Aorta (tissue), 5 donors: ENCODE data around the gene HSDL1. TPM values are rescaled to one million over a fixed set of nuclear protein-coding genes. Genes with fewer than 3 reads are reported as not detected.

ENCODE experiments used
- ATAC-seq: fragments of 200-7000 bp; cut with Tn5 transposase; one replicate; pipeline ENCODE4 v1.9.1; 2022; ENCODE audit warnings: moderate library complexity; ENCODE audit not compliant: low FRiP score
- DNase-seq, 2 donors: peaks; one replicate each; pipeline ENCODE4 v3.0.0-alpha.2; 2020
- H3K27ac ChIP-seq, 2 donors: one replicate each; pipeline ENCODE4 v1.5.1; 2013; ENCODE audit warnings: low read length in 2 of 2, mild to moderate bottlenecking in 2 of 2, moderate library complexity in 2 of 2, control low read depth in 1 of 2, inconsistent platforms in 1 of 2, low read depth in 1 of 2
- H3K27me3 ChIP-seq, 2 donors: one replicate each; pipeline ENCODE4 v1.6.1; 2013; ENCODE audit warnings: control low read depth in 1 of 2, low read length in 1 of 2, mild to moderate bottlenecking in 1 of 2, moderate library complexity in 1 of 2; ENCODE audit not compliant: insufficient read depth in 2 of 2, control insufficient read depth in 1 of 2
- H3K36me3 ChIP-seq, 2 donors: one replicate each; pipeline ENCODE4 v1.6.1; 2013; ENCODE audit warnings: control low read depth in 1 of 2, low read length in 1 of 2, mild to moderate bottlenecking in 1 of 2; ENCODE audit not compliant: insufficient read depth in 2 of 2, control insufficient read depth in 1 of 2
- H3K4me1 ChIP-seq, 2 donors: one replicate each; pipeline ENCODE4 v1.6.1; 2013; ENCODE audit warnings: low read length in 2 of 2, control low read depth in 1 of 2, mild to moderate bottlenecking in 1 of 2, moderate library complexity in 1 of 2; ENCODE audit not compliant: insufficient read depth in 2 of 2, control insufficient read depth in 1 of 2
- H3K4me3 ChIP-seq, 2 donors: one replicate each; pipeline ENCODE4 v1.5.1; 2013; ENCODE audit warnings: low read length in 2 of 2, control low read depth in 1 of 2, mild to moderate bottlenecking in 1 of 2
- H3K9me3 ChIP-seq: one replicate; pipeline ENCODE4 v1.6.1; 2013; ENCODE audit warnings: mild to moderate bottlenecking, low read length; ENCODE audit not compliant: control insufficient read depth
- WGBS, 2 donors: extraction: QIAGEN DNeasy Blood & Tissue Kit; methylation state at CpG; one replicate each; pipeline ENCODE4 v1.1.7; 2013; 5-methylcytosine and 5-hydroxymethylcytosine counted together
- intact Hi-C, 2 donors: fragments of 100-400 bp; cut with DNase I; formaldehyde crosslinking; loops; one replicate each; pipeline versions ENCODE4 v1.14.2 to v1.15.0; 2022
- polyA plus RNA-seq, 2 donors: library from polyadenylated mRNA; stranded (reverse); fragments of 200-250 nt; gene quantifications; one replicate each; pipeline ENCODE4 v1.2.3, GENCODE V29; 2013
- total RNA-seq, 2 donors: library from RNA; stranded (reverse); fragmentation: NEBNext Ultra II Directional; extraction: Animal tissue kit (Norgen Biotek cat#: 25700); gene quantifications; one replicate each; pipeline ENCODE4 v1.2.1, GENCODE V29; 2021
- donor health status: healthy with polysubstance abuse.
- donor health status: Bipolar disorder and iron deficiency.
- donor health status: DM: no; HTN: no; CAD: no.
- donor health status: DM: no; HTN: no; CAD: no.
- donor health status: DM: yes; HTN: yes; CAD: no.

HSDL1 gene
- total and polyA plus RNA-seq, 4 donors = 11.4 to 20.5 (median 16.8) TPM

DNA sequence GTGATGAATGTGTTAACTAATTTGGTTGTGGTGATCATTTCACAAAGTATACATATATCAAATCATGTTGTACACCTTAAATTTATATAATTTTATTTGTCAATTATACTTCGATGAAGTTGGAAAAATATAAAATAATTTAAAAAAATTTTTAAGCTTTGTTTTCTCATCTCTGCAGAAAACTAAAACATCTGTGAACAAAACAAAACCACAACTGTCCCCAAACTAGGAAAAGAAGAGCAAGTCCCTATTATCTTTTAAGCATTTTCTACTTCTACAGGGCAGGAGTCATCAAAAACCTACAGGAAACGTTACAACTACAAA lies 6.5 kb downstream of the HSDL1 start:
- no peaks in the 10 kb centered on the region for H3K4me1 ChIP-seq
- no peak overlapping the region for H3K27ac ChIP-seq
- ATAC-seq = no peak
- WGBS, 2 donors = 65 to 71% methylated on average over 2 of the region's 2 CpGs
- no peaks in the 10 kb centered on the region for H3K27me3 ChIP-seq
- no peak for DNase-seq
- H3K4me3 ChIP-seq = no peak overlapping the region
- intact Hi-C loops = no loop called here
- H3K36me3 ChIP-seq = no peaks in the 10 kb centered on the region
- H3K9me3 ChIP-seq = no peaks in the 10 kb centered on the region

DNA sequence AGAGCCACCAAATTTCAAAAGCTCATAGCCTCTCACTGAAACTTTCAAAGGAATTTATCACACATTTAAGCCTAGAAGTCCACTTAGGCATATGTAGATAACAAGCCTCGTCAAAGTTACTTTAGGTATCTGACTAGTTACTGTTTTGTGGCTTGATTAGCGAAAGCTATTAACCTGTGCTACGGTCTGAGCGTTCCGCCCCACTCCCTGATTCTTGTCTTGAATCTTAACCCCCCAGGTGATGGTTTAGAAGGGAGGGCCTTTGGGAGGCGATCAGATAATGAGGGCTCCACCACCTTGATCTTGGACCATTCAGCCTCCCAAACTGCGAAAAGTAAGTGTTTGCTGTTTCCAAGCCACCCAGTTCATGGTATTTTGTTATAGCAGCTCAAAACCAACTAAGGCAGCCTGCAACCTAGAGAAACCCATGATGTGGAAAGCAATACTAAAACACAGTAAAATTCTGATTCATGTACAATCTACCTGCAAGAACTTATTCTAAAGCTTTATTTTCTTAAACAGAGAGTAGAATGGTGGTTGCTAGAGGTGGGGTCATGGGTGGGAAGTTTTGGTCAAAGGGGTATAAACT lies 7.1 kb downstream of the HSDL1 start:
- Histone ChIP-seq H3K27me3 (no peaks in the 10 kb centered on the region), H3K4me3 (no peak overlapping the region), H3K36me3 (no peaks in the 10 kb centered on the region), H3K27ac (no peak overlapping the region), H3K4me1 (no peaks in the 10 kb centered on the region), H3K9me3 (no peaks in the 10 kb centered on the region)
- WGBS, 2 donors = 92 to 95% methylated on average over 7 of the region's 7 CpGs
- DNase-seq (no peak), ATAC-seq (no peak)
- intact Hi-C loops = no loop called here

DNA sequence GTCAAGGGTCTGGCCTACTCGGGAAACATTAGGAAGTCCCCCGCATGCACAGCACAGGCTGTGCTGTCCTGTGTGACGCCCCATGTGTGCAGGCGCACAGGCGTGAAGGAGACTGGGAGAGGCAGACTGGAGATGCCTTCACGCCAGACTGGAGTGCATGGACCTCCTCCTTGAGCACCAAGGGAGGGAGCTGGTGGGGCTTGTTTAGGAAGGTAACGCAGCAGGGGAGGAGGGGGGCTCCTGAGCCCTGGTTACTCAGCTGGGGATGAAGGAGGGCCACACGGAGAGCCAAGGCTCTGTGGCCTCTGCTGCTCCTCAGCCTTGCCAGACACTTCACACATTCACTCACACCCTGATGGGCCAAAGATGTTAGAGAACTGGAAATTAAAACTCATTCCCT lies 7.7 kb downstream of the HSDL1 start:
- no peaks in the 10 kb centered on the region for H3K9me3 ChIP-seq
- DNase-seq = no peak
- no peaks in the 10 kb centered on the region for H3K4me1 ChIP-seq
- H3K27me3 ChIP-seq = no peaks in the 10 kb centered on the region
- 82 to 84% methylated on average over 8 of the region's 8 CpGs for WGBS, 2 donors
- ATAC-seq = no peak
- intact Hi-C loops = no loop called here
- no peaks in the 10 kb centered on the region for H3K36me3 ChIP-seq
- H3K4me3 ChIP-seq = no peak overlapping the region
- H3K27ac ChIP-seq = no peak overlapping the region

DNA sequence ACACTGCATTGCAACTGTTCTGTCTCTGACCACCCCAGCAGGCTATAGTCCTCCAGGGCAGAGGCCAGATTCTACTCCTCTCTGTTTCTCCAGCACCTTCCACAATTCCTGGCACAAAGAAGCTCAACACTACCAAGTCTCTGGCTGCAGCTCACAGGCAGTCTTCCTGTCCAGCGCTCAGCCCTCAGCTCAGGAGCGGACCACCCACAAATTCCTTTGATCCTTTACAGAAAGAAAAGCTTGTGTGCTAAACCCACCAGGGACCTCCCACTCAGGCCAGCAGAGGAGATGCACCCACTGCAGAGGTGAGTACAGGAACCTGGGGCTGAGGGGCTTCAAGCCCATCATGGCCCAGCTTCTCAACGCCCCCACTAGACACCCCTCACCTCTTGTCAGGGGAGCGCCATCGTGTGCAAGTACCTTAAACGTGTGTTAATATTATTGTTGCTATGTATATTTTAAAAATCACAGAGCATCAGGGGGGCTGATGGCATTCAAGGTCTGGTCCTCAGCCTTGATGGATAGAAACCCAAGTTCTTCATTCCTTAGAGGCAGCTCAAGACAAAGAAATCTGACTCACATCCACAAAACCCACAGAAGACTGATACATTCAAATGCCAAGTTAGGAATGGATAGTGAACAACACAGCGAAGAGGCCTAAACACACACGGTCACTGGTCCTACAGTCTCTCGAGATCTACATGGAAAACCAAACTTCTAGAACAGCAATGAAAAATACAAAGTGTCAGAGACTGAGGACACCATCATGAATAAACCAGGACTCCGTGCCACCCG lies 8.4 kb downstream of the HSDL1 start:
- Histone ChIP-seq H3K9me3 (no peaks in the 10 kb centered on the region), H3K4me1 (no peaks in the 10 kb centered on the region), H3K36me3 (no peaks in the 10 kb centered on the region), H3K27me3 (no peaks in the 10 kb centered on the region), H3K27ac (no peak overlapping the region), H3K4me3 (no peak overlapping the region)
- intact Hi-C loops = no loop called here
- DNase-seq (no peak), ATAC-seq (no peak)
- WGBS, 2 donors = 91% methylated on average over 11 of the region's 11 CpGs

DNA sequence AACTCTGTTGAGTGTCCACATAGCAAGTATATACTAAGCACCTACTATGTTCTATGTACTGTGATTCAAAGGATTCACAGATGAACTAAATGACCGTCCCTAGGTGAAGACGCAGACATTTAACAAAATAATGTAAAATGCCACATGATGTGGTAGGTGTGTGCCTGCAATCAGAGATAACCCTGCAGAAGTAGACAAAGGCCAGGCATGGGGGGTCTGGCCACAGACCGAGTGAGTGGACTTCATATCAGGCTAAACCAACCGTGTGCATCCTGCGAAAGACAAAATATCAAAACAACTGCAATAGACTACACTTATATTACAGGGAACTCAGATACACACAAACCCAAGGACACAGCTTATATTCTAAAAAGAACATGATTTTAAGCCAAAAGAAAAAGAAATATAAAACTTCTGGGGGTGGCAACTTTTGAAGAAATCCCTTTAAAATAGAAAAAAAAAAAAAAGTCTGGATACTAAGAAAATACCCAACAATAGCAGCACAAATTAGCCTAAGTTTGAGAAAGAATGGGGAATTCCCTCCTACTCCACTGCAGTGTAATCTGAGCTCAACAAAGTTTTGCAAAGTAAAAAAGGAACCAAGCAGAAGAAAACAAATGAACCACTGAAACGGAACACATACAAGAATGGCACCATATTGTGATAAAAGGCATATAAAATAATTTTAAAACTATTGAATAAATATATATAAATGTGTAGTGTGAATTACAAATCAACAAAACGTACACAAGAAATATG lies 12.3 kb downstream of the HSDL1 start:
- WGBS, 2 donors = 78 to 86% methylated on average over 7 of the region's 7 CpGs
- H3K4me3 ChIP-seq = no peak overlapping the region
- H3K27ac ChIP-seq = no peak overlapping the region
- H3K4me1 ChIP-seq = no peaks in the 10 kb centered on the region
- intact Hi-C loops = no loop called here
- H3K9me3 ChIP-seq = no peaks in the 10 kb centered on the region
- peaks cover 0 to 2% of the 10 kb centered on the region in 2 donors for H3K36me3 ChIP-seq
- no peaks in the 10 kb centered on the region for H3K27me3 ChIP-seq
- no peak for DNase-seq
- no peak for ATAC-seq

DNA sequence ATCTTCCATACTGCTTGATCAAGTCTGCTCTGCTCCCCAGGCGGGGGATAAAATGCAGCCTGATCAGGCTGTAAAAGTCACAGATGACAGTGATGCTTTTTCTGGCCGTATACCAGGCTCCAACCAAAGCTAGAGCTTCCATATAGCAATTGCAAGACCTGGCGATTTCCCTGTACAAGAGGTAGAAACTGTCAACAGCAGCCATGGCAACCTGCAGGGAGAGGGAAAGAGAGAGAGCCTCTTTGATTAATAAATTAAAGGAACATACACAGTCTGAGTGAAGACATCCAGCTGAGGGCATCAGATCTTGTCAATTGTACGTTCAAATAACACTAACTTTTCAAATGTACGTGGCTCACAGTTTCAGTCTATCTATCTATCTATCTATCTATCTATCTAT lies 13.9 kb downstream of the HSDL1 start:
- DNase-seq = no peak
- no peaks in the 10 kb centered on the region for H3K4me1 ChIP-seq
- no peak overlapping the region for H3K4me3 ChIP-seq
- intact Hi-C loops = no loop called here
- H3K36me3 ChIP-seq = peaks cover 0 to 2% of the 10 kb centered on the region in 2 donors
- 83 to 85% methylated on average over 5 of the region's 5 CpGs for WGBS, 2 donors
- no peak overlapping the region for H3K27ac ChIP-seq
- H3K9me3 ChIP-seq = no peaks in the 10 kb centered on the region
- no peak for ATAC-seq
- no peaks in the 10 kb centered on the region for H3K27me3 ChIP-seq

DNA sequence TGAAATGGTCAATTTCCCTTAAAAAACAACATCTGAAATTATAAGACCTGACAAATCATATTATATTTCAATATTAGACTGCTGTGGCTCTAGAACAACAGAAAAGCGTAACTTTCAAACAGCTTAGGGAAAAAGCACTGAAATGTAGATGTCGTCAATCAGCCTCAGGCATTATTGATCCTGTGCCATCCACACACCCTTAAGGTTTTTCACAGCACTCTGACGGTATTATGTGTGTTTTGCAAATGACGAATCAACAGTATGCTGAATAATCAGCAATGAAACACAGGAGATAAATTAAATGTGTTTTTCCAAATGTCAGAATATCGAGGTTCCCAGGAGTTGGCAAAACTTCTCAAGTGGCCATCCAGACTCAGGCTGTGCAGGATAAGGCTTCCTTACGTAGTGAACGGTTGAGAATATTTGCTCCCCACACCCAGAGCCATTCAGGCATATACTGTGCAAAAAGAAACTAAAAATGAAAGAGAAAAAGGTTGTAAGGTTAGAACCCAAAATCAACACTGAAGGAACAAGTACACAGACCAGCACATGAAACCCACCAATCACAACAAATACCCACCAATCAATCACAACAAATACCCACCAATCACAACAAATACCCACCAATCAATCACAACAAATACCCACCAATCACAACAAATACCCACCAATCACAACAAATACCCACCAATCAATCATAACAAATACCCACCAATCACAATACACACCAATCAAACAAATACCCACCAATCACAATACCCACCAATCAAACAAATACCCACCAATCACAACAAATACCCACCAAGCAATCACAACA lies 20.5 kb downstream of the HSDL1 start:
- WGBS, 2 donors = 85 to 89% methylated on average over 7 of the region's 7 CpGs
- Histone ChIP-seq H3K27ac (no peak overlapping the region), H3K9me3 (no peaks in the 10 kb centered on the region), H3K27me3 (no peaks in the 10 kb centered on the region), H3K4me1 (no peaks in the 10 kb centered on the region), H3K36me3 (no peaks in the 10 kb centered on the region), H3K4me3 (no peak overlapping the region)
- ATAC-seq = no peak
- intact Hi-C loops = no loop called here
- no peak for DNase-seq

DNA sequence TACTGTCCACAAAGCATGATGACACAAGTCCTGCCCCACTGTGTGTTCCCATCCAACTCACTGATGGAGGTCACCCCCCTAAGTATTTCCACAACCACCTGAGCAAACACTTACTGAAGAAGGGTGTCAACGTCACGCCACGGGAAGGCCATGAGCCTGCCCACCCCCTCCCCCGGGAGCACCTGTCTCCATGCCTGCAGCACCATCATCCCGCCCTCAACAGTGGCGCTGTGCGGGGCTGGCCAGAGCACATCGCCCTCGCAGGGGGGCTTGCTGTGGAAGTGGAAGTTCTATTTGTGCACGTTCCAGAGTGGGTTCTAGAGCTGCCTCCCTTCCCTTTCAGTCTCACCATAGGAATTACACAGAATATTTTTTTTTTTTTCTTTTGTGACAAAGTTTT lies 24.0 kb downstream of the HSDL1 start:
- Histone ChIP-seq H3K36me3 (no peaks in the 10 kb centered on the region), H3K27ac (no peak overlapping the region), H3K9me3 (no peaks in the 10 kb centered on the region), H3K27me3 (no peaks in the 10 kb centered on the region), H3K4me3 (no peak overlapping the region), H3K4me1 (no peaks in the 10 kb centered on the region)
- WGBS, 2 donors = 83 to 87% methylated on average over 10 of the region's 10 CpGs
- intact Hi-C loops = no loop called here
- ATAC-seq (no peak), DNase-seq (no peak)
